ENCODE results near the gene ASB18.

ASB18 gene

DNA sequence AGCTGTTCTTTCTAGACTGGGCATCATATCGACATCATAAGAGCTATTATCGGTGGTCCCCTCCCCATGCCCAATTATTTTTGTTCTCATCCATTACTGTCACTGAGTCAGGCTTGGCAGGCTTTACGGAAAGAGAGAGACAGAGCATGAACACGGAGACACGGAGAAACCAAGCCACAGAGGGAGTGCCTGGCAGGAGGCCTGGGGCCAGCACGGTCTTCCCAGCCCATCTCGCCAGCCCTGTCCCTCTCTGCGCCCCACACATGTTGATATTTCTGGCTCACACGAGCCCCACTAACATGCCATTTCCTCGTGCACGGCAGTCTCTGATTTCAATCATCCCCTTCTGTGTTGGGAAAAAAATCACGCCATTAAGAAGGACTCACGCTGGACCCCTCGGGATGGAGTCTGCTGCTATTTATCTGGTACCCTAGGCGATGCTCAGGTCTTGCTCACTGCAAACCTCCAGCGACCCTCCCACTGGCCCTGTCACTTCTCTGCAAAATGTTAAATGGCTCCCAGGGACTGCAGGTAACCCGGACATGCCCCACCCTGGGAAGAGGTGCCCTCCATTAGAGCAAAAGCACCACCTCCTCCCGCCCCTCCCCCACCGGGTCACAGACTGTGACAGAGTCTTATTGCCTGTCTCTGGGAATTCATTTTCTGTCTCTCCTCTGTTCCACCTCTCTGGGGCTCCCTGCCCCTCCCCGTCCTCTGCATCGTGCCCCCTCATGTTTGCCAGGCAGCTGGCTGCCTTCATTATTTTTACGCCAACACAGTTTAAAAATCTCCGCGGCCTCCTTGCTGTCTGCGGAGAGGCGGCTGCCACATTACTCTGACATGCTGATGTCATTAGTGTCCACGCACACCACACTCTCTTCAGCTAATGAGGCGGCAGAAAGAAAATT, 55.9 kb downstream of the ASB18 start:
- DNase-seq (ENCODE audit: low read depth): no peak

DNA sequence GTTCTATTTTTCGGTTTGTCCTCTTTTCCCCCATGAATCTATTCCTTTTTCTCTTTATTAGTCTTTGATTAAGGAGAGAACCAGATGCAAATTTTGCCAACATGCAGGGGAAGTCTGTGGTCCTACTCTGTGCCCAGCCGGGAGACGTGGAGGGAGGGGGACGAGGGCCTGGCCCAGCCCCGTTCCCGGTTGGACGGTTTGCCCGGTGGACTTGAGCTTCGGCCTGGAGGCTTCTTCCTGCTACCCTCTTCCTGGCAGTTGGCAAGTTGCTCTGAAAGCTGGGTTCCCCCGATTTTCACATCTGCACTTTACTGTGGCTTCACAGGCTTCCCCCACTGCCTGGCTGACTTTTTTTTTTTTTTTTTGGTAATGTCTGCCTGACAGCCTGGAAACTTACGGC, 56.7 kb downstream of the ASB18 start:
- no peak for DNase-seq (ENCODE audit: low read depth)

DNA sequence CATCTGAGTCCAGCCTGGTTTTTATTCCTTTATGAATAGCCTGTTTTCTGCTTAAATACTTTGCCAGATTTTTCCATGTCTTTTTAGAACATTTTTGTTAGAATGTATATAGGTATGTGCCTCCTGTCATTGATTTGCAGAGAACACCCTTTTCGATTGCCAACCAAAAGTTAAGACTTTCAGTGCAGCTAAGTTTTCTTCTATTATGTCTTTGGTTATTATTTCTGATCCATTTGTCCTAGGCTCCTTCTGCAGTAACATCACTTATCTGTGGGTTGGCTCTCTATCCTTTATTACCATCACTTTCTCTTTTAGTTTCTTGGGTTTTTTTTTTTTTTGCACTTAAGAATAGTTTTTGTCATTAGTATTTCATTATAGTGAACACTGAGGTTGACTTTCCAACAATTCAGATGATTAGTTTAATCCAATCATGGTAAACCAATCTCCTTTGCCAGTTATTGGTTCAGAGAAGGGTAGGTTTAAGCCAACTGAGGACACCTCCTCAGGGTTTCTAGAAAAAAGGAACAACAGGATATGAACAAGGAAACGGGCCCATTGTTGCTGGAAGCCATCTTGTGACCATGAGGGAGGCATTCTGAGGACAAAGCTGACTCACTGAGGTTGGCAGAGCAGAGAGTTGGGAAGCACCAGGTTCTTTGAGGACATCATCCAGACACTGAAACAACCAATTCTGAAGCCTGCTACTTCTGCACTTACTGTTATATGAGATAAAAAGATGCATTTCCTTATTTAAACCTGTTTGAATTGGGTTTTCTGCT, 58.1 kb downstream of the ASB18 start:
- DNase-seq (ENCODE audit: low read depth): no peak

DNA sequence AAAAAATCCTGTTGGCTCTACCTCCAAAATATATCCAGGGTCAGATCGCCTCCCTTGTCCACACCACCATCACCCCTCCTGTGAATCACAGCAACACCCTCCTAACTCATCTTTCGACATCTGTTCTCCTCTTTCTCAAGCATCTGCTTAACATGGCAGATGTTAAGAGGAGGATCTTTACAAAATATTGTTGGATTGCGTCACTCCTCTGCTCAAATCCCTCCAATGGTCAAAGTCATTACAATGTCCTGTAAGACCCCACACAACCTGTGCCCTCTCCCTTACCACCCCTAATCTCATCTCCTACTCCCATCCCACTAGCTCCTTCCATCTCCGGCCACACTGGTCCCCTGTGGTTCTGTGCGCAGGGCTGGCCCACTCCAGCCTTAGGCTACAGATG, 59.3 kb downstream of the ASB18 start:
- no peak for DNase-seq (ENCODE audit: low read depth)

DNA sequence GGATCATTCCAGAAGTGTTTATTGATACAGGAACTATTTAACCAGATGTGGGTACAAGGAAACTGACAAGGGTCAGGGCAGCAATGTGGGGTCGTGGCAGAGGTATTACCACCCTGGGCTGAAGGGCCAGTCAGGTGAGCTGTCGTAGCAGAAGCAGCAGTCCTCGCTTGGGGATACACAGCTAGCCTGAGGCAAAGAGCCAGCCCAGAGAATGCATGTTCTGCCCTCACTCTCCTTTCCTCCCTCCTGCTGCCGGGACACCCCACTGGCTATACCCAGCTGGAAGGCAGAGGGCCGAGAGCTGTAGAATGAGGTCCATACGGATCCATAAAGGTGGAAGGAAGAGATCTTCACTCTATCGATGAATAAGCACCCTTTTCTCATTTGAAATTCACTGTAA, 63.8 kb downstream of the ASB18 start:
- no peak for DNase-seq (ENCODE audit: low read depth)

GRCh38 chr2:236196366-236196765, 67.8 kb downstream of the ASB18 start:
- no peak for DNase-seq (ENCODE audit: low read depth)

DNA sequence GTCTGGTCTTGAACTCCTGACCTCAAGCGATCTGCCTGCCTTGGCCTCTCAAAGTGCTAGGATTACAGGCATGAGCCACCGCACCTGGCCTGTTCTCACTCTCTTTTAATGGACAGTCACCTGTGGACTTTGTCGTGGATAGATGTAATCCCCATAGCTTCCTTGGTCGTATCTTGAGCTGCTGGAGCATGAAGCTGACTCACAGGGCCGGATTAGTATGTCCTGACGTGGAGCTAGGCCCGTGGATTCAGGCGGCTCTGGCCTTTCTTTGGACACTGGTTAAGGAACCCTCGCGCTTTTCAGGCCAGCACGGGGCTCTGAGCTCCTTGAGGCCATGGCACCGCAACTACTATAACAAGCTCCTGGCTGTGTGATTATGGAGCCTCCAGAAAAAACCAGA, 68.5 kb downstream of the ASB18 start:
- no peak for DNase-seq (ENCODE audit: low read depth)

DNA sequence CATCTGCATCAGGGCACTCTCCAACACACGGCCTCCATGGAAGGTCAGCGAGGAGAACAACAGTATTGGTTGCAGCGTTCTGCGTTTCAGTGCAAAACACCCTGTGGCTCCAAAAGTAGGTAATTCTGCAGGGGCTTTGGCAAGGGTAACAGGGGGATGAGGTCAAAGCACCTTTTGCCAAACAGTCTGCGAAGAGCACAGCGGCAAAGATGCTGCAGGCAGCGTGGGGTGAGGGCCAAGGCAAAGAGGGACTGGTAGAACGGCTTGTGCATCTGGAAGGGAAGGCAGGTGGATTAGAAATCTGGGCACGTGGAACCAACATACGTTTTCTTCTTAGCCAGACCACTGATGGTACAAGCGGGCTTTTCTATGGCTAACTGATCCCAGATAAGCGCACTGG, 69.4 kb downstream of the ASB18 start:
- DNase-seq (ENCODE audit: low read depth): no peak

- no peak for DNase-seq (ENCODE audit: low read depth)
These were observed 71.2 kb downstream of the ASB18 start for GRCh38 chr2:236193026-236193425.

- no peak for DNase-seq (ENCODE audit: low read depth)
These were observed 73.5 kb downstream of the ASB18 start for GRCh38 chr2:236190674-236191073.

DNA sequence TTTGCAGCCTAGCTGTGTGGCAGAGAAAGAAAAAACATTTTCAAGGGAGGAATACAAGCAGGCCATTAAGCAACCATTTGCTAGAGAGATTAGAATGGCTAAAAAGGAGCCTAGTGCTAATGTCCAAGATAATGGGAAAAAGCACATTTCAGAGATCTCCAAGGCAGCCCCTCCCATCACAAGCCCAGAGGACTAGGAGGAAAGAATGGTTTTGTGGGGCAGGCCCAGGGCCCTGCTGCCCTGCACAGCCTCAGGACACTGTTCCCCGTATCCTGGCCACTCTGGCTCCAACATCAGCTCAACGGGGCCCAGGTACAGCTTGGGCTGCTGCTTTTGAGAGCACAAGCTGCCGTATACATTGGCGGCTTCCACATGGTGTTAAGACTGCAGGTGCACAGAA, 79.5 kb downstream of the ASB18 start:
- no peak for DNase-seq (ENCODE audit: low read depth)

DNA sequence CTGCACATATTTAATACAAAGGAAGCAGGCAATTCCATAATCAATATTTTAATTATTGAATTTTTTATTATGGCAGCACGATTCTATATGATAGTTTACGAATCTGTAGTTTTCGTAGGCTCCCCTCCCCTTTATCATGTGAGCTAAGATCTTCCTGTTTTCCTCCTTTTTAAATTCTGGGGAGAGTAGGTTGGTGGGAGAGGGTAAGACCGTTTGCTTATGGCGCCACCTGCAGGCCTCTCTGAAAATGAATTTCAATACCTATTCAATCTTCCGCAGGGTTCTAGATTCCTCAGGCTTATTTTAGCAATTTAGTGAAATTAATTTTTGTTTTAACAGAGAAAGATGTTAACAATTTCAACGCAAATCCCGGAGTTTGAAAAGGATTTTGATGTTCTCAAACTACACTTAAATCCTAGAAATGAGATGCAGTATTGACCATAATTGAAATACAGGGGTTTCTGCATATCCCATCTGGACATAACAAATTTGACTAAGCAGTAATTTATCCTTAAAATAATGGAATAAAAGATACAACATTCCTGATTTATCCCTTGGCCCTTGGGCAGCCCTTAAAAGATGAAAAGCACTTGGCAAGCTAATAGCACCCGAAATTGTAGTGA, 83.3 kb downstream of the ASB18 start:
- DNase-seq (ENCODE audit: low read depth): no peak

- DNase-seq (ENCODE audit: low read depth): no peak
These were observed 84.0 kb downstream of the ASB18 start for GRCh38 chr2:236180076-236180816.

DNA sequence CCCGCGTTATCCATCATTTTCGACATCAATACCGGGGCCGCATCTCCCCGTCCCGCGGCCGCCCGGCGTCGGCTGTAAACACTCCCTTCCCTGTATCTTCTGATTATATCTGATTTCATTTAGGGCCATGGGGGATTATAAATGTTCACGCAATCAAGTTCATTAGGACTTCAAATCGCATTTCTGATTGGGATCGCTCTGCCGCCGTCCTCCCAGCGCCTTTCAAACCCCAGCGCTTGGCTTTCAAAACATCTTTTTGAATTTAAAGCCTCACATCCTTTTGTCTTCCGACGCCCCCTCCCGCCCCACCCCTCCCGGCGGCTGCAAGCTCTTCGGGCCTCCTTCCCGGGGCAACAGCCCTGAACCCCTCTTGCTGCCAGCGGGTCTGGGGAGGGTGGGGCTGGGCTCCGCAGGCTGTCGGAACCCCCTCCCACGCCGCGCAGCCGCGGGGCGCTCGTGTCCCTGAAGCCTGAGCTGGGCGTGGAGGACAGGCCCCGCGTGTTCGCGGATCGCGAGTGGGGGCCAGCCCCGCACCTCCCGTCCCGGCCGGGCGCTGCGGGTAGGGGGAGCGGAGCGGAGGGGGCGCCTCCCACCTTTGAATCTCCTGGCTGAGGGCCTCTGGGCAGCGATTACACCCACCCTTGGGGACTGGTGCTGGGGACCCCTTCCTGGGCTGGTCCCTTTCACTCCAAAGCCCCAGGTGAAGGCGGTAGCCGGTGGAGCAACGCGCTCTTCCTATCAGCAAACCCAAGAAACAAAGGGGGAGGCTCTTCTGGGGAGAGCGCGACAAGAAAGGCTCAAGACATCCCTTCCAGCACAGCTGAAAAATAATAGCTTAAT, 84.8 kb downstream of the ASB18 start:
- DNase-seq (ENCODE audit: low read depth): no peak

DNA sequence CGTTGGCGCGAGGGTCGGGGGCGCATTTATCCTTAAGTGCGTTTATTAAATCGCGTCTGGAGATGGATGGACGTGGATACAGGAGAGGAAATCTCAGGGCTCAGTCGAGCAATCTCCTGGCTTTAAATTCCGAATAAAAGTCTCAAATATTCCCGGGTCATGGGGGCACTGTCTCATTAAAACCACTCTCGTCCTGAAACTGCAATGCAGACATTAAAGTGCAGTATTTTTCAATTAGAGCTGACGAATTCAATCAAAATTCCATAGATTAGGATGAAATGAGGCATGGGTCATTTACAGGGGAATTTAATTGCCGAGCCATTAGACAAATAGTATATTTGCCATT, 85.3 kb downstream of the ASB18 start:
- DNase-seq (ENCODE audit: low read depth): no peak

DNA sequence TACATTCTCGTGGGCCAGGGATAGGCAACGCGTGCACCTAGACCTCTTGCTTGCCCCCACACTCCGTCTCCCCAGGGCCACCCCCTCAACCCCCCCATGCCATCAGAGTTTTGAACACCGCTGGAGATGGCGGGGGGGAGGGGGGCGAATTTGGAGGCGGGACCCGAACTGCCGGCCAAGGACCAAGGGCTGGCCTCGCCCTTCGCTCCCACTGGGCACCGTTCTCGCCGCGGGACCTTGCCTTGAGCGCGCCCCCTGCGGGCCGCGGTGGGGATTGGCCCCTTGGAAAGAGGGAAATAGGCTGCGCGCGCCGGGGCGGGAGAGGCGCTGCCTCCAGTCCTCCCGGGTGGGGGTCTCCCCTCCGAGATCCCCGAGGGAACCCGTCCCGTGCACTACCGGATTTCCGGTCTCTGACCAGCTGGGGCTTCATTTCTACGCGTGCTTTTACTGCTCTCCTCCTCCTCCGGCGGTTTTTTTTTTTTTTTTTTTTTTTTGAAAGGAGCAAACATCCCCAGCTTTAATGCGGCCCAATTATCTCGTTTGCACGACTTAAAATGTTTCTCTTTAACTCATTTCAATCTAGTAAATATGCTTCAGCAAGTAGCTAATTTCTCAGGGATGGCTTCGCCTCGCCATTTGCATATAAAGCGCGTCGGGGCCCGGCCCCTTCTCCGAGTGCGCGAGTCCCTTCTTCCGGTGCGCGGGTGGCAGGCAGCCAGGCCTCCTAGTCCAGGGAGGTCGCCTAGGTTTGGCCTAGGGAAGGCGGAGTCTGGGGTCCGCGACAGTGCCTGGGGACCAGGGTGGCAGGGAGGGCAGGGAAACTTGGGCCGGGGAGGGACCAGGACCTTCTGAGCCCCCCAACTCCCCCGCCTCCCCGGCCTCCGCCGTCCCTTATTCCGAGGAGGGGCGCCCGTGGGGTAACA, 86.0 kb downstream of the ASB18 start:
- DNase-seq (ENCODE audit: low read depth): no peak

- DNase-seq (ENCODE audit: low read depth): no peak
These were observed 86.6 kb downstream of the ASB18 start for GRCh38 chr2:236177604-236177966.

GRCh38 chr2:236176951-236177350, 87.3 kb downstream of the ASB18 start:
- no peak for DNase-seq (ENCODE audit: low read depth)

DNA sequence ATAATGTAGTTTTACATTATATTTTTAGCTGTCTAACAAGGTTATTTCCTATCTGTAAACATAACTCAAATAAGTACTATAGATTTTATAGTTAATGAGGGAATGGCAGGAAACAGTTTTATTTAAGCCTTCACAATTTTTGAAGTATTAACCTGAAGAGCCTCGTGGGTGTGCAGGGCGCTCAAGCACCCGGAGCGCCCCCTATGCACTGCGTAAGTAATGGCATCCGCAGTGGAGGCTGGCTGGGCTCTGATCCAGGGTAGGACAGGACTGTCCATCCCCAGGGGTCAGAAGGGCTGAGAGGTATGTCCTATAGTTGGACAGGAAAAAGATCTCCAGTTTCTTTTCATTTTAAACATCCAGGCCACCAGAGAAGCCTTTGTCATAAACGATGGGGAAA, 87.8 kb downstream of the ASB18 start:
- DNase-seq (ENCODE audit: low read depth): no peak

- no peak for DNase-seq (ENCODE audit: low read depth)
These were observed 88.6 kb downstream of the ASB18 start for GRCh38 chr2:236175548-236176150.

Measured in activated T-cell treated with anti-CD3 and anti-CD28 coated beads for 1 hour (primary cell).